ENCODE measurements around the gene EPHB2. TPM values are rescaled to one million over a fixed set of nuclear protein-coding genes. Genes with fewer than 3 reads are reported as not detected.
A peak's percentile ranks its signal among the peaks of the same experiment; 100 is the strongest.

The EPHB2 gene
- total and polyA plus RNA-seq, 11 donors: 0.11 to 6.3 (median 0.70) TPM

DNA sequence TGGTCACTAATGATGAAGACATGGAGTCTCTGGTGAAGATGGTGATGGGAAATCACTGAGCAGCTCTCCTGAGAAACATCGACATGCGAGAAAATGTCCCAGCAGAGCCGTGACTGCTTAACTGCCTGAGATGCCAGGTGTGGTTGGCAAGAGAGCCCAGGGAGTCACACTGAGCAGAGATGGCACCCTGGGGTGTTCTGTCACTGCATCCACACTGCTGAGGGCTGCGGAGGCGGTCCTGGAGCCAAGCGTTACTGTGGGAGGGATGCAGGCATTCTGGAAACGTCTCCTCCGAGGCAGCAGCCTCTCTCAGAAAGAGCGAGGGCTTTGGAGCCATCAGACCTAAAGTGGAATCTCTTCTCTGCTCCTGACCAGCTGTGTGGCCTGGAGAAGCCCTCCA lies 57.2 kb downstream of the EPHB2 start:
- no peak for TF ChIP-seq POLR2A (IDR thresholded peaks at IDR 0.05)
- Histone ChIP-seq H3K27me3 (peaks cover 0 to 7% (median 0%) of the 10 kb centered on the region in 9 donors), H3K9me3 (no peaks in the 10 kb centered on the region), H3K36me3 (no peaks in the 10 kb centered on the region), H3K4me3 (no peak overlapping the region), H3K27ac (no peak overlapping the region), H3K4me1 (no peaks in the 10 kb centered on the region)
- DNase-seq: no peak
- 83 to 96% (median 87%) methylated on average over 3 to 9 of the region's 9 CpGs for WGBS, 4 donors
- intact Hi-C loops (cut with DNase I): no loop called here
- no peak for ATAC-seq

DNA sequence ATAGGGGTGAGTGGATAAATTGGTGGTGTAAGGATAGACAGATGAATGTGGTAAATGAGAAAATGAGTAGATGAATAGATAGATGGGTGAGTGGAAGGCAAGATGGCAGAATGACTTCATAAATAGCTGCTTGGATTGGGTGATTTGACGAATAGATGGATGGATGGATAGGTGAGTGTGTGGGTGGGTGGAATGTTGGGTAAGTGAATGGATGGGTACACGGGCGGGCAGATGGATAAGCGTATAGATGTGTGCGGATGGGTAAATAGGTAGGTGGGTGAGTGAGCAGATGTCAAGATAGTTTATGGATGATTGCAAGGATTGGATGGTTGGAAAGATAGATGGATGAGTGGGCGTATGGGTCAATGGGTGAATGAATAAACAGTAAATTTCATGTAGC lies 59.3 kb downstream of the EPHB2 start:
- Histone ChIP-seq H3K4me3 (no peak overlapping the region), H3K4me1 (peaks cover 0 to 8% (median 0%) of the 10 kb centered on the region in 12 donors), H3K9me3 (no peaks in the 10 kb centered on the region), H3K27me3 (peaks cover 0 to 7% (median 0%) of the 10 kb centered on the region in 9 donors), H3K36me3 (no peaks in the 10 kb centered on the region), H3K27ac (no peak overlapping the region)
- 89 to 92% (median 91%) methylated on average over 6 of the region's 6 CpGs for WGBS, 4 donors
- TF ChIP-seq, protein P1, sequence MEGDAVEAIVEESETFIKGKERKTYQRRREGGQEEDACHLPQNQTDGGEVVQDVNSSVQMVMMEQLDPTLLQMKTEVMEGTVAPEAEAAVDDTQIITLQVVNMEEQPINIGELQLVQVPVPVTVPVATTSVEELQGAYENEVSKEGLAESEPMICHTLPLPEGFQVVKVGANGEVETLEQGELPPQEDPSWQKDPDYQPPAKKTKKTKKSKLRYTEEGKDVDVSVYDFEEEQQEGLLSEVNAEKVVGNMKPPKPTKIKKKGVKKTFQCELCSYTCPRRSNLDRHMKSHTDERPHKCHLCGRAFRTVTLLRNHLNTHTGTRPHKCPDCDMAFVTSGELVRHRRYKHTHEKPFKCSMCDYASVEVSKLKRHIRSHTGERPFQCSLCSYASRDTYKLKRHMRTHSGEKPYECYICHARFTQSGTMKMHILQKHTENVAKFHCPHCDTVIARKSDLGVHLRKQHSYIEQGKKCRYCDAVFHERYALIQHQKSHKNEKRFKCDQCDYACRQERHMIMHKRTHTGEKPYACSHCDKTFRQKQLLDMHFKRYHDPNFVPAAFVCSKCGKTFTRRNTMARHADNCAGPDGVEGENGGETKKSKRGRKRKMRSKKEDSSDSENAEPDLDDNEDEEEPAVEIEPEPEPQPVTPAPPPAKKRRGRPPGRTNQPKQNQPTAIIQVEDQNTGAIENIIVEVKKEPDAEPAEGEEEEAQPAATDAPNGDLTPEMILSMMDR (IDR thresholded peaks at IDR 0.05): no peak
- TF ChIP-seq POLR2A (IDR thresholded peaks at IDR 0.05): no peak
- intact Hi-C loops (cut with DNase I): no loop called here
- DNase-seq: no peak
- no peak for ATAC-seq

DNA sequence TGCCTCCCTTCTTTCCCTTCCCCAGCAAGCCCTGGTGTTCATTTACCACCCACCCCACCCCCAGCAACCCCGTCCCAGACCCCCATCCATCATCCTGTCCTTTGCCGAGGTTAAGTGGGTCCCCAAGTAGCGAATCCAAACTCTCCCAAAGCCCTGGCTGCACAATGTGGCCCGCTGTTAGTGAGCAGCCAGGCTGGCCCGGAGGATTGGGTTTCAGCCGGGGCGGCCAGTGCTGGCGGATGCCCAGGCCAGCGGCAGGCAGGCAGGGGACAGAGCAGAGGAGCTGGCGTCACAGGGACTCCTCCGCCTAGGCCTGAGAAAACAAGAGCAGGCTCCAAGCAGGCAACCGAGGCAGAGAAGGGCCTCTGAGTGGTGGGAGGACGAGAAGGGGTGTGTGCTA lies 61.4 kb downstream of the EPHB2 start:
- 73 to 81% (median 77%) methylated on average over 13 of the region's 13 CpGs for whole genome bisulfite sequencing, 4 donors
- ATAC-seq (no peak), DNase-seq (no peak)
- Histone ChIP-seq H3K27me3 (peaks cover 0 to 12% (median 0%) of the 10 kb centered on the region in 9 donors), H3K27ac (no peak overlapping the region), H3K4me3 (no peak overlapping the region), H3K36me3 (no peaks in the 10 kb centered on the region), H3K4me1 (peaks cover 0 to 8% (median 0%) of the 10 kb centered on the region in 12 donors), H3K9me3 (no peaks in the 10 kb centered on the region)
- intact Hi-C loops (cut with DNase I): no loop called here
- TF ChIP-seq, protein P1 (IDR thresholded peaks at IDR 0.05): no peak
- TF ChIP-seq POLR2A (IDR thresholded peaks at IDR 0.05): no peak

DNA sequence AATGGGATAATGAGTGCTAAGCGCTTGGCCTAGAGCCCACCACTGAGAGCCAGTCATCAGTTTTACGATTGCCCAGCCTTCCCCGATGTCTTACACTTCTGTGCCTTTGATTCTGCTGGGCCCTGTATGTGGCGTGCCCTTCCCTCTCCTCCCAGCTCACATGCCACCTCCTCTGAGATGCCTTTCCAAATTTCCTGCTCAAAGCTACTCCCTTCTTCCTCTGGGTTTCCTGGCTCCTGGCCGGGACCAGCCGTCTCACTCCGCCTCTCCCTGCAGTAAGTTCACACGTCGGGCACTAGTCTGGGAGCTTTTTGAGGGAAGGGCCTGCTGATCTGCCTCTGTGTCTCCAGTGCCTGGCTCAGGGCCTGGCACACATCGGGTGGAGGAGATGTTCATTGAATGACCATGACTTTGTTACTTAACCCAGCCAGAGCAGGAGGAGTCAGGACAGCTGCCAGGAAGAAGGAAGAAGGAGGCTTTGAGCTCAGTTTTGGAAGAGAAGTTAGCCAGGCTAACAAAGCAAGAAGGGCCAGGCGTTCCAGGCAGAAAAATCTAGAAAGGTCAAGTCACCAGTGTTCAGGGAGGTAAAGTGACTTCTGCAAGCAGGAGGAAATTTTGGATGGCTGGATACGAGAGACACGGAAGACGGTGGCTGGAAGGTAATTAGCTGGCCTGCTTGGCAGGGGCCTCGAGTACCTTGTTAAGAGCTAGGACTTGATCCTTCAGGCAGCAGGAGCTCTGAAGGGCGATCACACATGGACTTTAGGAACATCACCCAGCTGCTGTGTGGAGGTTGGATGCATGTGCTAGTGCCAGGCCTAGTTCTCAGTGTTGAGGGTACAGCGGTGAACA lies 63.6 kb downstream of the EPHB2 start:
- Histone ChIP-seq H3K4me3 (no peak overlapping the region), H3K4me1 (peaks cover 0 to 18% (median 0%) of the 10 kb centered on the region in 12 donors), H3K27ac (peak overlapping the region in 2 of 12 donors; percentile 4 to 21), H3K9me3 (no peaks in the 10 kb centered on the region), H3K27me3 (peaks cover 0 to 23% (median 0%) of the 10 kb centered on the region in 9 donors), H3K36me3 (no peaks in the 10 kb centered on the region)
- 57 to 72% (median 59%) methylated on average over 17 of the region's 17 CpGs for WGBS, 4 donors
- intact Hi-C loops (cut with DNase I): no loop called here
- no peak for TF ChIP-seq POLR2A (IDR thresholded peaks at IDR 0.05)
- TF ChIP-seq, protein P1 (IDR thresholded peaks at IDR 0.05): no peak
- DNase-seq (peak in 4 of 5 donors; percentile 40 to 73 (median 56)), ATAC-seq (peak in 3 of 4 donors; percentile 19 to 72 (median 65))
